Epidermal melanocyte (primary cell): ENCODE results near the gene CEP295NL.
"Not testable (repeated sequence)": the region's sequence is repeated elsewhere in the genome, so short reads cannot be mapped to it uniquely, and the experiment has no call there.

Source experiments
- DNase-seq: peaks from one replicate; pipeline ENCODE4 v3.0.0; 2011; ENCODE audit warnings: low spot score; ENCODE audit not compliant: insufficient read length

The CEP295NL gene

DNA sequence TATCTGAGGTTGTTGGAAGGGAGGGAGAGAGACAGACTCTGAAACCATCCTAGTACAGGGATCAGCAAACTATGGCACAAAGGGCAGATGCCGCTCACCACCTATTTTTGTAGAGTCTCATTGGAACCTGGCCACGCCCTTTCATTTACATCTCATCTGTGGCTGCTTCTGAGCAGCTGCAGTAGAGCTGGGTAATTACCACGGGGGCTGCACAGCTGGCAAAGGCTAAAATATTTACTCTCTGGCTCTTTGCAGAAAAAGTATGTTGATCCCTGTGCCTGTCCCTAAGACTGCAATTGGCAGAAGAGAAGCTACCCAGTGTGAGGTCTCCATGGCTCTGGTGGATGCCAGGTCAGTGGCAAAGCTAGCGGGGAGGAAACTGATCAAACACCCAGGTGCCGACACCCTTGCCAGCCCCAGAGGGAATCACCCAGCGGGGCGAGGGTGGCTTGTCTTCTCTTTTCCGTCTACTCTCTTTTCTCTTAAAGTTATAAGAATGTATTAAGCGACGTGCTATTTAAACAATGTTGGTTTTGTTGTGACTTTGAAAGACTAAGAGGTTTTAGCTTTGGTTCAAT, 14.0 kb downstream of the CEP295NL start:
- DNase-seq, result no peak

DNA sequence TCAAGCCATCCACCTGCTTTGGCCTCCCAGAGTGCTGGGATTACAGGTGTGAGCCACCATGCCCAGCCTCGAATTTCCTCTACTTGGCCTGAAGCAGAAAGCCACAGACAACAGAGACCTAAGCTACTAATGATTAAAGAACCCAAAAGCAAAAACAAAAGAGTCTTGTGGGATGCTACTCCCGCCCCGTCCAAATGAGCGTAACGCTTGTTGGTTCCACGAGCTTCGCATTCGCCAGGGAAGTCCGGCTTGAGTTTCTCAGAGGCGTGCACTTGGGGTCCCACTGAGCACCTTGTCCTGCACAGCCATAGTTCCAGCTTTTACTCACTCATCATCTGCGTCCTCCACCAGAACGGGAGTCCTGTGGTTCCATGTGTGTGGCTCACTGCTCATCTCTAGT, 16.0 kb downstream of the CEP295NL start:
- DNase-seq, result no peak

DNA sequence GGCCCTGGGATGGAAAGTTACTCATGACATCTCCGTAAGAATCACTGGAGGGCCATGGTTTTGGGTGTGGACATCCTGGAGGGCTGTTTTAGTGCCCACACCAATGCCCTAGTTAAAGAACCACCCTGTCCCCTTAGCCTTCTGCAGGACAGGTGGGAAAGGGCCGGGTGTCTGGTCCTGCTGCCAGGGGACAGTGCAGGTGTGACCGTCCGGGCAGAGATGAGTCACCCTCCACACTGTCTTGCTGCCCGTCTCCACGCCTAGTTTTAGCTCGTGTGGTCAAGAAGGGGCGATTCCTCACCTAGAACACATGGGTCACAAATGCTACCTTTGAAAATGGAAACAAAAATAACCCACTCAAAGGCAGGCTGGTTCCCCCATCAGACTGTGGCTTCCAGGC, 17.0 kb downstream of the CEP295NL start:
- no peak for DNase-seq

DNA sequence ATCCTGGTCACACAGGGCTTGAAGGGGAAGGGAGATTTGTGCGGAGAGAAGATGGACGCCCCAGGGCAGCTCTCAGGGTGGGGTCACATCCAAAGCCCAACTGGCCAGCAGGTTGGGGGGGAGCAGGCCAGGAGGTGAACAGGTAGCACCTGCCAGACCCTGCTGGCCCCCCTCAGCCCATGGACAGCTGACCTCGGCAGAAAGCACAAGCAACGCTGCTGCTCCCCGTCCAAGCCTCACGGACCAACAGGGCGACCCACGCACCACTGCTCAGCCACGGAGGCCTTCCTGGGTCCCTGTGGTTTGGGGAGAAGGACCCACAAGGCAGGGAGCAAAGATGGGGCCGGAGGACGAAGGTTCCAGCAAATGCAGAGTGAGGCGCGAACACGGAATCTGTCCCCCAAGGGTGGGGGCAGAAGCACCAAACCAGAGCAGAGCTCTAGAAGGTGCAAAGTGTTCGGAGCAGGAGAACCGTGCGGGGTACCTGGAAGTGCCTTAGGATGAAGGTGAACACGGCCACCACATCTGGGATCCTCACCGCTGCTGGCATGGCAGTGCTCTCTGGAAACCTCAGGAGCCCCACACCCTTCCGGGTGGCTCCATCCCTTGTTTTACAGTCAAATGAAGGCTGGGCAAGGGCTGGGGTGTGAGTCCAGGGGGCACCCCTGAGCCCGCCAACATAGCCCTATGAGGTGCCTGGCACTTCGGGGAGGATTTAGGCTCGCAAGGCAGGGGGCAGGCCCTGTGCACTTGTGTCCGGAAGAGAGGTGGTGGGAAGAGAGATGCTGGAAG, 17.9 kb downstream of the CEP295NL start:
- DNase-seq, result no peak

DNA sequence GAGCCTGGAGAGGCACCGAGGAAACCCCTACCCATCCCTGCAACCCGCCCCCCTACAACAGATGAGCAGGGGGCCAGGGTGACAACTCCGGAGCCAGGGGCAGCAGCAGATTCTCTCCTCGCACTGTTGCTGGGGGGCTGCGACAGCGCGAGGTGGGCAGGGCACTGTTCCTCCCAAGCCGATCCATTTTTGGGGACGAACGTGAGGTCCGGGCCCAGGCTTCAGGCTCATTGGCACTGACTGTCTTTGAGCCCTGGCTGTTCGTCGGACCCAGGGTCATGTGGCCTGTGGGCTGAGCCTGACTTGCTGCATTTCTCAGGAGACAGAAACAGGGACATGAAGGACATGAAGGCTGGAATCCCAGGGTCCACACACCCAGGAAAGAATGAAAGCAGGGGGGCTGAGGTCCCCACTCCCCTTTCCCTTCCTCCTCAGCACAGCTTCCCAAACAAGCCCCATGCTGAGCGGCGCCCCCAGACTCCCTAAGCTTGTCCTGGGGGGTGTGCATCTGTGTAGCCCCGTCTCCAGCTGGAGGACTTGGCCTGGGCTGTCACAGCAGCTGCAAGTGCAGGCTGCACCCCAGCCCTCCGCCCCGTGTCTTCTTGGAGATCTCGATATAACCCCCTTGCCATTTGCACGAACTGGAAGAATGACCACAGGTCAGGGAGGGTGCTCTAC, 18.7 kb downstream of the CEP295NL start:
- no peak for DNase-seq

DNA sequence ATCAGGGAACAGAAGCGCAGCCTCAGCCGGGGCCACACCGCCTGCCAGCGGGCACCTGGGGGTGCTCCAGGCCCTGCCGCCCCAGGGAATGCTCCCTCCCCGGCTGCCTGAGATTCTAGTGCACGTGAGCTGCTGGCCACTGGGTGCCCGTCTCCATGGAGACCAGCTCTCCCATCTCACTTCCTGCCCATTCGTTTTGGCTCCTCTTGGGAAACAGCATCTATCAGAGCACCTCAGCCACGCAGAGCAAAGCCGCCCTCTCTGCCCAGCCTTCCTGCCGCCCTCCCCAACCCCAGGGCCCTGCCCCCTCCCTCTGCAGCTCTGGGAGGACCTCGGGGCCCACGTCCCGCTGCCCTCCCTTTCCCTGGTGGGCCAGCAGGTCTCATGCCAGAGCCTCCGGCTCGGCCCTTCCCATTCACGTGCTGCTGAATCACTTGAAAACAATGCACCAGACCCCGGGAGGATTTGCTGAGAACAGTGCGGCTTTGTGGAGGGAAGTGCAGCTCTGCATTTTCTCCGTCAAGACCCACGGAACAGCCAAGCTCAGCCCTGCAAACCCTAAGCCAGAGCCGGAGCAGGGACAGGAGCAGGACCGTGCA, 19.4 kb downstream of the CEP295NL start:
- peak; percentile 97 for DNase-seq

DNA sequence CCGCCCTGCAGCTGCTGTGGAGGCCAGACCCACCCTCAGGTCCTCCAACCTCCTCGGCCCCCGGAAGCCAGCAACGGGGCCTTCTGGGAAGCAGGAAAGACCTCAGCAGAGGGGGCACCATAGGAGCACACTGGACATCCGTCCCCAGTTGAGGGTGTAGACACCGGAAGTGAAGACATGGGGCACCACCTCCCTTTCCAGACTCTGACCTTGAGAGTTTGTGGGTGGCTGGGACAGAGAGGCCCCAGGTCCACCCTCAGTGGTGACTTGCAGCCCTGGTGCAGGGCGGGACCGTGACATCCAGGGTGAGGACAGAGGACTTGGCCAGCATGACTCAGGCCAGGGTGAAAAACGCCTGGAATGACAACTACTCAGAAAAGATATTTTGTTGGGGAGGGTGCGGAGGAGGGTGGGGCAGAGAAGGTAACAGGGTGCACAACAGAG, 19.9 kb downstream of the CEP295NL start:
- DNase-seq, result no peak

DNA sequence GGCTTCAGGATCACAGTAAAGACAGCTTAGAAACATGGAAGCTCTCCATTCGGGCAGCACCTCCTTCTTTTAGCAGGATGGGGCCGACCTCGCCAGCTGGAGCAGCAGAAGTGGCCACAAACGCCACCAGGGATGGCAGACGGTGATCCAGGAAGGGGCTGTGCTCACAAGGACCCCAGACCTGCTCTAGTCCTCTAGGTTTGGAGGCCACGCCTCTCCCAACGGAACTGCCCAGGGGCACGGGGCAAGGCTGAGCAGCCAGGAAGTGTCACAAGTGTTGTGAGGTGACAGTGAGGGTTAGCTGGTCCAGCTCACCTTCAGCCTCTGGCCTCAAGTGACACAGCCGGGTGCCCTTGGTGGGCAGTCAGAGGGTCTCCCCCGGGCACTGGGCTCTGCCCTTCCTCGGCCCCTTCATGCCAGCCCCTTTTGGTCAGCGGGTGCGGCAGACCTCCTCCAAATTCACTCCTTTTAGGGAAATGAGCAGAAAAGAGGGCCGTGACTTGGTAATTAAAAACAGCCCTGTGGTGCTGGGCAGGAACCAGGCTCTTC, 20.4 kb downstream of the CEP295NL start:
- no peak for DNase-seq

DNA sequence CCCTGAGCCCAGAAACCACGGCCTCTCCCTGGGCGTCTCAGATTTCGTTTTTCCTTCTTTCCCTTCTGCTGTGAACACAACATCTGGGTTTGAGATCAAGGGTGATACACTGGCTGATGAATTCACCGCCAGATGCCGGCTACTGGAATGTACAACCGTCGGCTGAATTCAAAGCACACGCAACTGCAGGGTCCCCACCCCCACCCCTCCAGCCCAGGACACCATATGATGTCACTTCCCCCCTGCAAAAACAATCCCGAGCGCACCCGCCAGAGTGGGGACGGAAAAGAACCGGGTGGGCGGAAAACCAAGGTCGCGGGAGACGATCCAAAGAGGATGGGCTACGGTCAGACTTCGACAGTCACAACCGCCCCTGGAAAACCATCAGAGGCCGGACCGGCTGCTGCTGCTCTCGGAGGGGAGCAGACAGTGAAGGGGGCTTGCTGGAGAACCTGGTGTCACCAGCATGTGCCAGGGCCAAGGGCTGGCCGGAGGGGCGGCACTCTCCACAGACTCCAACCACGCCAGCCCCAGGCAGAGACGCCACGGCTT, 23.3 kb downstream of the CEP295NL start:
- DNase-seq, result no peak

DNA sequence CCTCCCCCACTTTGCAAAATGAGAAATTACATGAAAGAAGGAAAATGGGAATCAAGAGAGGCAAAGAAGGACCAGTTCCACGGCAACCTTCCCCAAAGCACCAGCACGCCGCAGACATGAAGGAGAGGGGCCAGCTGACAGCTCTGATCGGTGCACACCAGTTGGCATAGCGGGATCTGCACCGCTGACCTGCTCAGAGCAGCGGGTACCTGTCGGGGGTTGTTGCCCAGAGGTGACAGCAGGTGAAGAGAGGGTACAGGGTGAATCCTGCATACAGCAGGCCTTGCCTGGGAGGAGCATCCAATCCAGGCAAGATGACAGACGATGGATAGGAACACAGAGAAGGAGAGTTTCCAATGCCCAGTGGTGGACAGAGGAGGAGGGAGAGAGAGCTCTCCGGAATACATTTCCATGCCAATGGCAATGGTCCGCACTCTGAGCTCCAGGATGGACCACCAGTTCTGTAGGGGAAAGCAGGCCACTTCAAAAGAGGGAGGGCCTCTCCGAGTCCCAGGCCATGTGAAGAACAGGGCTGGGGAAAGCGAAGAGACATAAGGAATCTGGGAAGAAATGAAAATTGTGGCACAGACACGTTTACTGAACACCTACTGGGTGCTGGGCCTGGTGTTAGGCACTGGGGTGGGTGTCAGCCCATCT, 24.0 kb downstream of the CEP295NL start:
- DNase-seq, result no peak

DNA sequence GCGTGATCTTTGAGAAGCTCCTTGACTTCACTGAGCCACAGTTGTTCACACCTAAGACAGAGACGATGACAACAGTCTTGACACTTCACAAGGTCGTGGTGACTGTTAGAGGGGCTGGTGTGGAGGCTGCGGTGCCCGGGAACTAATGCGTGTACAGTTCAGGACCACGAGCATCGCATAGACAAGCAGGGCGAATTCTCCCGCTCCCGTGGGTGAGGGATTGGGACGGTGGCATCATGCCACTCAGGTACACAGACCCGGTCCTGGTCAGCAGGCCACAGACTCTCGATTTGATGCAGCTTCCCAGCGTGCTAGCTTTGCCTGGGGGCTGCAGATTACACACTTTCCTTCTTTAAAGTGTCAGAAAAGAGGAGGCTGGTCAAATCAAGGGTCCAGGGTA, 24.7 kb downstream of the CEP295NL start:
- no peak for DNase-seq

DNA sequence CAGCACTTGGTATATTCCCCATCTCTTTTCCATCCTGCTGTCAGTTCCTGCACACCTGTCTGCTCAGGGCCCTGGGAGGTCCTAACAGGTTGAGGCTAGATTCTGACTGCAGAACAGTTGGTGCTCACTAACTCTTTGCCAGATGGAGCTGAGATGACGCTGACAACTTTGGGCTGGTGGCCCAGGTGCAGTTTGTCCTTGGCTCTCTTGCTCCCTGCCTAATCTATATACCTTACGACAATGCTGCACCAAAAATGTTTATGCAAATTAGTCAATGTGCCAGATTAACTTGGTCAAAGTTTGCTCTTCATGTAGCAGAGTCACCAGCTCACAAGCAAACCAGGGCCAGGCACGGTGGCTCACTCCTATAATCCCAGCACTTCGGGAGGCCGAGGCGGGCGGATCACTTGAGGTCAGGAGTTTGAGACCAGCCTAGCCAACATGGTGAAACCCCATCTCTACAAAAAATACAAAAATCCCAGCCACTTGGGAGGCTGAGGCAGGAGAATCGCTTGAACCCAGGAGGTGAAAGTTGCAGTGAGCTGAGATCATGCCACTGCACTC, 26.0 kb downstream of the CEP295NL start:
- DNase-seq, result not testable (repeated sequence)

DNA sequence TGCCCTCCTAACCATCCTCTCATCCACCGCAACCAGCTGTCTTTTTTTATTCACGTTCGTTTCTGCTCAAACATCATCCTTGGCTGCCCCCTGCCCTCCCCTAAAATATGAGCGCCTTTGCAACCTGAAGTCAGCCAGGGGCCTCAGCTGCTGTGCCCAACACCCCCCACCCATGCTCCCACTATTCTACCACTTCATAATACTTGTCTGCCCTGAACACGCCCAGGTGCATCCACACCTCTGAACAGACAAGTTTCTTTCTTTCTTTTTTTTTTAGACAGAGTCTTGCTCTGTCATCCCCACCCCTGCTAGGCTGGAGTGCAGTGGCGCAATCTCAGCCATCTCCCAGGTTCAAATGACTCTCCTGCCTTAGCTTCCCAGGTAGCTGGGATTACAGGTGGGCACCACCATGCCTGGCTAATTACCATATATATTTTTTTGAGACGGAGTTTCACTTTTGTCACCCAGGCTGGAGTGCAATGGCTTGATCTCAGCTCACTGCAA, 26.9 kb downstream of the CEP295NL start:
- no peak for DNase-seq

DNA sequence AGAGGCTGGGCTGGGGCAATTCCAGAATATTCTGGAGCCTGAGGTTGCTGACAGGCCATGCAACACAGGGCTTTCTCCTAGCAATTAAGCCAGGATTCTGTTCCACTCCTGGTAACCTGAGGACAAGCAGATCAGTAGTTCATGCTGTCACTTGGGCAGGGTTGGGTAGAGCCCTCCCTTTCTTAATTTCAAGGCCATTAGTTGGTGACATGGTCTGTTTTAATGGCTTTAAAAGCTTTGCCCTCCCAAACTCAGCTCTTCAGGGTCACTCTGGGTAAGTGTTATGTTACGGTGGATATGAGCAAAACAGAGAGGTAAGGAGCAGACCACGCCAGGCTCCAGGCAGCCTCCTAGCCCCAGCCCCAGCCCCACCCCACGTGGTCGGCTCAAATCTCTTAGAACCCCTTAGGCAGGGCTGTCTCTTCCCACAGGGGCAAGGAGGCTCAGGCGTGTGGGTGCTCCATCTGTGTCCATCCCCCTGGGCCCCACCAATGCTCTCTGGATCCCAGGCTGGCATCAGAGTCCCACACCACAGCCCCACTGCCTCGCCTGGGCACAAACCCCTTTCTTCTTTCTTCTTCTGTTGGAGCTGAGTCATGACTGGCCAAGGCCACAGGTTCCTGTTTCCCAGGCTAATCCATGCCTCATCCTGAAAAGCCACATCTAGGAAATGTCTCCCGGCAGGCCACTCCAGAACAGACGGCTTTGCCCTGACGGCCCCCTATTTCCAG, 27.5 kb downstream of the CEP295NL start:
- no peak for DNase-seq

DNA sequence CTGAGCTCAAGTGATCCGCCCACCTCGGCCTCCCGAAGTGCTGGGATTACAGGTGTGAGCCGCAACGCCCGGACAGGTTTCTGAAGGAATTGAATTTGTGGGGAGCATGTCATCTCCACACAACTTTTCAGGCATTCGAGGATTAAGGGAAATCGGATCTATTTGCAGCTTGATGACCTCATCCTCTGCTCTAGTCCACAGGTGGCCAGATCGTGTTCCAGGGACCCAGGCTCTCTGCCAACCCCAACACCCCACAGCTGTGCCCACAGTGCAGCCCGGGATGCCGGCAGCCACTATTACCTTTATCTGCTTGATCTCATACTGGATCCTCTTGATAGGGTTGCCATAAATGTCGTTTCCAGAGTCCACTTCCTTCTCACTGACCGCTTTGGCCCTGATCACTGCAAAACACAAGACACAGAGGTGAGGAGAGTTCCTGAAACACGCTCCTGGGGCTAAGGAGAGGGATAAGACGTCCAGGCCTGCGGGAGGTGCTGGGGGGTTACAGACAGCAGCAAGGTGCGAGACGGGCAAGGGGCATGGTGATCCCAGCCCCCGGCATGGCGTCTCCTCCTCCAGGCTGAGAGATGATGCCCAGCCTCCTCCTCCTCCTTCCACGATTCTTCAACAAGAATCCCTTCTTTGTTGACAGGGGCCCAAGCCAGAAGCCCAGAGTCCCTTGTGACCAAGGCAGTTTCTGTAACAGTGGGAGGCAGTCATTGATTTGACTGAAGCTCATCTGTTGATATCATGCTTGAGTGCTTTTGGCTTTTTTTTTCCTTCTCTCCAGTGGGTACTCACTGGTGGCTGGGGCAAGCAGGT, 29.3 kb downstream of the CEP295NL start:
- DNase-seq, result peak; percentile 45

DNA sequence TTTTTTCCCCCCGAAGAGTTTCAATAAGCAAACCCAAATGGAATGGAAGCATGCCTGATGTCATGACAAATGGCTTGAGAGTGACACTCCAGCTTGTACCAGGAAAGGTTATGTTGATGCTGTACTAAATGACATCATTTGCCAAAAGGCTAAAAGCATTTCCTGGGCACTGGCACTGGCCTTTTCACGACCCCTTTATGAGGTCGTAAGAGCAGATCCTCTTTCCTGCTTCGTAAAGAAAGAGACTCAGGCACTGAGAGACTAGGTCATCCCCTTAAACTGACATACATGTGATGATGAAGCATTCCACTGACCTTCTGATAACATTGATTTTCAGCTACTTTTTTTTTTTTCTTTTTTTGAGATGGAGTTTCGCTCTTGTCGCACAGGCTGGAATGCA, 30.5 kb downstream of the CEP295NL start:
- DNase-seq, result no peak

DNA sequence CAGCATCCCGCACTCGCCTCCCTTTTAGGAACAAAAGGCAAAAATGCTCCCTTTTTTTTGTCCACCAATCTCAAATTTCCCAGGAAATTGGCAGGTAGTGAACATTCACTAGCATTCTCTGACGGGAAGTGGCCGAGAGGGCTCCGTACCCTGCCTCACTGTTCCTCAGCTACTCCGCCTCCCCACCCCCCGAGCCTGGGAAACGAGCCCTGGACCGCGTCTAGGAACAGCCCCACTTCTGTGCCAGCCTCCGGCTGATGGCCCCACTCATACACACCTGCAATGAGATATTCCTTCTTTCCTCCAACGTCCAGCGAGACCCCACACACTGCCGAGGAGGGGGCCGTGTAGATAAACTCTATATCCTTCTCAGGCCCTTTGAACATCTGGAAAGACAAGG, 32.4 kb downstream of the CEP295NL start:
- DNase-seq, result no peak

DNA sequence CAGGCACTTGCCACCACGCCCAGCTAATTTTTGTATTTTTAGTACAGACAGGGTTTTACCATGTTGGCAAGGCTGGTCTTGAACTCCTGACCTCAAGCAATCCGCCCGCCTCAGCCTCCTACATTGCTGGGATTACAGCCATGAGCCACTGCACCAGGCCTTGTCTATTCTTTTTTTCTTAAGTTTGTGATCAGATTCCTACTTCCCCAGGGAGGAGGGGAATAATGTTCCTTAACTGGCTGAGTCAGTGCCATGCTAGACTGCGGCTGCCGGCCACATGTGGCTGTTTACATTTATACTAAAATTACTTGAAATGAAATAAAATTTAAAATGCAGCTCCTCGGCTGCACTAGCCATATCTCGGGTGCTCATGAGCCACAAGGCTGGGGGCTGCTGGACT, 34.6 kb downstream of the CEP295NL start:
- DNase-seq, result no peak

DNA sequence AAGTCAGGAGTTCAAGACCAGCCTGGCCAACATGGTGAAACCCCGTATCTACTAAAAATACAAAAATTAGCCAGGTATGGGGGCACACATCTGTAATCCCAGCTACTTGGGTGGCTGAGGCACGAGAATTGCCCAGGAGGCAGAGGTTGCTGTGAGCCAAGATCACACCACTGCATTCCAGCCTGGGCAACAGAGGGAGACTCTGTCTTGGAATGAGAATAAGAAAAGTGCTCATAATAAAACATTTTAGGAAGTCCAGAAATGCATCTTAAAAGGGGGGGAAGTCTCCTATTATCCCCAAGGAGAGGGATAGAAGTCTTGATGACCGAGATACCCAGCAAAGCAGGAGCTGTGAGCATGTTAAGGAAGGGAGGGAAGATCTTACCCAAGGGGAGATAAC, 36.0 kb downstream of the CEP295NL start:
- DNase-seq, result not testable (repeated sequence)
